Measurements from ENCODE around the gene LGR6.

Gene LGR6

GRCh38 chr1:202361224-202361623 is 167.6 kb downstream of the LGR6 start:
- peaks cover 6% of the 10 kb centered on the region for H3K4me1 ChIP-seq (ENCODE audit: insufficient read depth, poor library complexity, severe bottlenecking)
- no peak for TF ChIP-seq CTCF (IDR thresholded peaks at IDR 0.05; ENCODE audit: poor library complexity, severe bottlenecking)
- DNase-seq (ENCODE audit: low spot score) (no peak), ATAC-seq (ENCODE audit: low read depth) (no peak)
- H3K9me3 ChIP-seq (ENCODE audit: severe bottlenecking): no peaks in the 10 kb centered on the region
- no peaks in the 10 kb centered on the region for H3K36me3 ChIP-seq (ENCODE audit: low read depth)
- H3K27me3 ChIP-seq (ENCODE audit: insufficient read depth, poor library complexity, severe bottlenecking): no peaks in the 10 kb centered on the region
- H3K27ac ChIP-seq (ENCODE audit: poor library complexity, severe bottlenecking): no peak overlapping the region
- no peak overlapping the region for H3K4me3 ChIP-seq (ENCODE audit: severe bottlenecking)

GRCh38 chr1:202361701-202362100 is 168.1 kb downstream of the LGR6 start:
- ATAC-seq (ENCODE audit: low read depth) (no peak), DNase-seq (ENCODE audit: low spot score) (no peak)
- Histone ChIP-seq H3K27me3 (ENCODE audit: insufficient read depth, poor library complexity, severe bottlenecking) (no peaks in the 10 kb centered on the region), H3K4me3 (ENCODE audit: severe bottlenecking) (no peak overlapping the region), H3K27ac (ENCODE audit: poor library complexity, severe bottlenecking) (no peak overlapping the region), H3K36me3 (ENCODE audit: low read depth) (no peaks in the 10 kb centered on the region), H3K4me1 (ENCODE audit: insufficient read depth, poor library complexity, severe bottlenecking) (peaks cover 6% of the 10 kb centered on the region), H3K9me3 (ENCODE audit: severe bottlenecking) (no peaks in the 10 kb centered on the region)
- TF ChIP-seq CTCF (IDR thresholded peaks at IDR 0.05; ENCODE audit: poor library complexity, severe bottlenecking): no peak

GRCh38 chr1:202362212-202362611 is 168.6 kb downstream of the LGR6 start:
- no peak overlapping the region for H3K27ac ChIP-seq (ENCODE audit: poor library complexity, severe bottlenecking)
- ATAC-seq (ENCODE audit: low read depth): no peak
- TF ChIP-seq CTCF (IDR thresholded peaks at IDR 0.05; ENCODE audit: poor library complexity, severe bottlenecking): no peak
- no peak for DNase-seq (ENCODE audit: low spot score)
- no peaks in the 10 kb centered on the region for H3K36me3 ChIP-seq (ENCODE audit: low read depth)
- H3K4me3 ChIP-seq (ENCODE audit: severe bottlenecking): no peak overlapping the region
- H3K9me3 ChIP-seq (ENCODE audit: severe bottlenecking): no peaks in the 10 kb centered on the region
- H3K27me3 ChIP-seq (ENCODE audit: insufficient read depth, poor library complexity, severe bottlenecking): no peaks in the 10 kb centered on the region
- H3K4me1 ChIP-seq (ENCODE audit: insufficient read depth, poor library complexity, severe bottlenecking): peaks cover 6% of the 10 kb centered on the region

- no peak for TF ChIP-seq CTCF (IDR thresholded peaks at IDR 0.05; ENCODE audit: poor library complexity, severe bottlenecking)
- Histone ChIP-seq H3K4me1 (ENCODE audit: insufficient read depth, poor library complexity, severe bottlenecking) (peaks cover 6% of the 10 kb centered on the region), H3K4me3 (ENCODE audit: severe bottlenecking) (no peak overlapping the region), H3K36me3 (ENCODE audit: low read depth) (no peaks in the 10 kb centered on the region), H3K27ac (ENCODE audit: poor library complexity, severe bottlenecking) (no peak overlapping the region), H3K9me3 (ENCODE audit: severe bottlenecking) (no peaks in the 10 kb centered on the region), H3K27me3 (ENCODE audit: insufficient read depth, poor library complexity, severe bottlenecking) (no peaks in the 10 kb centered on the region)
- DNase-seq (ENCODE audit: low spot score): no peak
- peak; percentile 74 for ATAC-seq (ENCODE audit: low read depth)
These were observed 171.7 kb downstream of the LGR6 start for GRCh38 chr1:202365092-202365815.

- Histone ChIP-seq H3K9me3 (ENCODE audit: severe bottlenecking) (no peaks in the 10 kb centered on the region), H3K27ac (ENCODE audit: poor library complexity, severe bottlenecking) (no peak overlapping the region), H3K4me3 (ENCODE audit: severe bottlenecking) (no peak overlapping the region), H3K4me1 (ENCODE audit: insufficient read depth, poor library complexity, severe bottlenecking) (peaks cover 6% of the 10 kb centered on the region), H3K36me3 (ENCODE audit: low read depth) (no peaks in the 10 kb centered on the region), H3K27me3 (ENCODE audit: insufficient read depth, poor library complexity, severe bottlenecking) (no peaks in the 10 kb centered on the region)
- no peak for ATAC-seq (ENCODE audit: low read depth)
- no peak for TF ChIP-seq CTCF (IDR thresholded peaks at IDR 0.05; ENCODE audit: poor library complexity, severe bottlenecking)
- DNase-seq (ENCODE audit: low spot score): no peak
These were observed 173.7 kb downstream of the LGR6 start for GRCh38 chr1:202367271-202367670.

Data from RWPE2 (cell line).